Prostate gland (tissue), 2 donors: ENCODE results near the gene WNK2.

Experiments used
- POLR2A ChIP-seq: fragments of 450-650 bp; IDR thresholded peaks from one replicate; pipeline ENCODE4 v1.6.1; 2016; ENCODE audit warnings: antibody characterized with exemption, mild to moderate bottlenecking
- POLR2AphosphoS5 ChIP-seq: sonication (generic); formaldehyde crosslinking; IDR thresholded peaks from one replicate; pipeline ENCODE4 v1.6.1; 2017; ENCODE audit warnings: antibody characterized with exemption
- TF ChIP-seq, protein P1 (sequence below), 4 experiments: fragments of 200-600 bp in 2 of 4; fragments of 450-650 bp in 2 of 4; sonication (generic) in 2 of 4; IDR thresholded peaks; 1 replicate in 3 of 4; 2 replicates in 1 of 4; pipeline ENCODE4 v1.5.1; 2016 to 2019; ENCODE audit warnings: antibody characterized with exemption in 4 of 4, mild to moderate bottlenecking in 2 of 4, moderate library complexity in 2 of 4

DNA sequence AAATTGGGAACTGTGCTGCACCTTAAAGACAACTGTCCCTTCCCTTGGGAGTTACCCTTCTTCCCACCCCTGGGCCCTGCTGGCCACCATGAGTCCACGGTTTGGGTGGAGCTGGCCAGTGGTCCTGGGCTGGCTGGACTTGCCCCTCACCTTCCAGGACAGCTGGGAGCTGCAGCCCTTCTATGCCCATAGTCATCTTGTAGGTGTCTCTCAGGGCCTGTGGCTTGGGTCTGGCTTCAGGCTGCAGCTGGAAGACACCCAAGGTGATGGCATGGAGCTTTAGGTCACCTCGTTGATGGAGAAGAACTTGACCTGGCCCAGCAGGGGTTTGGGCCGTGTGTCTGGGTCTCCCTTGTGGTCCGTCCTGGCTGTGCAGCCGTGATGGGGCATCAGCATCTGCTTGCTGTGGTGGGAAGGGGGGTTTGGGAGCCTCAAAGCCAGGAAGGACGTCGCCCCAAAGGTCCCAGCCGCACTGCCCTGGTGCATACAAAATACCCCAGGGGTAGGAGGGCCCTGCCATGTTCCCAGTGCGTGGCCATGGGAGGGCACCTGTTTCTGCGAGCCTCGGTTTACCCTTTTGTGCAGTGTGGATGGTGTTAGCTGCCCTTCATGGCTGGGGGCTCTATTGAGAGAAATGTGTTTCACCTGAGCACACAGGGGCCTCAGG is 8.9 kb downstream of the WNK2 start:
- TF ChIP-seq, protein P1, sequence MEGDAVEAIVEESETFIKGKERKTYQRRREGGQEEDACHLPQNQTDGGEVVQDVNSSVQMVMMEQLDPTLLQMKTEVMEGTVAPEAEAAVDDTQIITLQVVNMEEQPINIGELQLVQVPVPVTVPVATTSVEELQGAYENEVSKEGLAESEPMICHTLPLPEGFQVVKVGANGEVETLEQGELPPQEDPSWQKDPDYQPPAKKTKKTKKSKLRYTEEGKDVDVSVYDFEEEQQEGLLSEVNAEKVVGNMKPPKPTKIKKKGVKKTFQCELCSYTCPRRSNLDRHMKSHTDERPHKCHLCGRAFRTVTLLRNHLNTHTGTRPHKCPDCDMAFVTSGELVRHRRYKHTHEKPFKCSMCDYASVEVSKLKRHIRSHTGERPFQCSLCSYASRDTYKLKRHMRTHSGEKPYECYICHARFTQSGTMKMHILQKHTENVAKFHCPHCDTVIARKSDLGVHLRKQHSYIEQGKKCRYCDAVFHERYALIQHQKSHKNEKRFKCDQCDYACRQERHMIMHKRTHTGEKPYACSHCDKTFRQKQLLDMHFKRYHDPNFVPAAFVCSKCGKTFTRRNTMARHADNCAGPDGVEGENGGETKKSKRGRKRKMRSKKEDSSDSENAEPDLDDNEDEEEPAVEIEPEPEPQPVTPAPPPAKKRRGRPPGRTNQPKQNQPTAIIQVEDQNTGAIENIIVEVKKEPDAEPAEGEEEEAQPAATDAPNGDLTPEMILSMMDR (IDR thresholded peaks at IDR 0.05) = no peak
- TF ChIP-seq POLR2A = no peak
- no peak for TF ChIP-seq POLR2AphosphoS5
